Fibroblast of the aortic adventitia (primary cell): ENCODE measurements around the gene ANKRD11. TPM values are rescaled to one million over a fixed set of nuclear protein-coding genes. Genes with fewer than 3 reads are reported as not detected.

Experiments
- DNase-seq: peaks from one replicate; pipeline ENCODE4 v3.0.0-alpha.2; 2010; ENCODE audit warnings: low read depth
- H3K4me3 ChIP-seq: 2 replicates; pipeline ENCODE4 v1.5.1; 2011; ENCODE audit warnings: low read depth, mild to moderate bottlenecking, control low read depth, low read length, moderate library complexity
- total RNA-seq: library from RNA; depleted of rRNA; stranded (reverse); fragments of >200 nt; gene quantifications from 2 replicates; pipeline ENCODE4 v1.2.3, GENCODE V29; 2012; ENCODE audit warnings: low replicate concordance
- TF ChIP-seq, protein P1 (sequence below): IDR thresholded peaks from 2 replicates; pipeline ENCODE4 v1.5.1; 2011; ENCODE audit warnings: mild to moderate bottlenecking, low read length, control low read depth, inconsistent platforms; ENCODE audit not compliant: insufficient read depth

Gene ANKRD11
- total RNA-seq, 1 donor, result 78.9 TPM

- H3K4me3 ChIP-seq, result no peak overlapping the region
- DNase-seq, result no peak
- TF ChIP-seq, protein P1, sequence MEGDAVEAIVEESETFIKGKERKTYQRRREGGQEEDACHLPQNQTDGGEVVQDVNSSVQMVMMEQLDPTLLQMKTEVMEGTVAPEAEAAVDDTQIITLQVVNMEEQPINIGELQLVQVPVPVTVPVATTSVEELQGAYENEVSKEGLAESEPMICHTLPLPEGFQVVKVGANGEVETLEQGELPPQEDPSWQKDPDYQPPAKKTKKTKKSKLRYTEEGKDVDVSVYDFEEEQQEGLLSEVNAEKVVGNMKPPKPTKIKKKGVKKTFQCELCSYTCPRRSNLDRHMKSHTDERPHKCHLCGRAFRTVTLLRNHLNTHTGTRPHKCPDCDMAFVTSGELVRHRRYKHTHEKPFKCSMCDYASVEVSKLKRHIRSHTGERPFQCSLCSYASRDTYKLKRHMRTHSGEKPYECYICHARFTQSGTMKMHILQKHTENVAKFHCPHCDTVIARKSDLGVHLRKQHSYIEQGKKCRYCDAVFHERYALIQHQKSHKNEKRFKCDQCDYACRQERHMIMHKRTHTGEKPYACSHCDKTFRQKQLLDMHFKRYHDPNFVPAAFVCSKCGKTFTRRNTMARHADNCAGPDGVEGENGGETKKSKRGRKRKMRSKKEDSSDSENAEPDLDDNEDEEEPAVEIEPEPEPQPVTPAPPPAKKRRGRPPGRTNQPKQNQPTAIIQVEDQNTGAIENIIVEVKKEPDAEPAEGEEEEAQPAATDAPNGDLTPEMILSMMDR, result peak; percentile 11
Observed at GRCh38 chr16:89293276-89294143, 196.9 kb downstream of the ANKRD11 start.

DNA sequence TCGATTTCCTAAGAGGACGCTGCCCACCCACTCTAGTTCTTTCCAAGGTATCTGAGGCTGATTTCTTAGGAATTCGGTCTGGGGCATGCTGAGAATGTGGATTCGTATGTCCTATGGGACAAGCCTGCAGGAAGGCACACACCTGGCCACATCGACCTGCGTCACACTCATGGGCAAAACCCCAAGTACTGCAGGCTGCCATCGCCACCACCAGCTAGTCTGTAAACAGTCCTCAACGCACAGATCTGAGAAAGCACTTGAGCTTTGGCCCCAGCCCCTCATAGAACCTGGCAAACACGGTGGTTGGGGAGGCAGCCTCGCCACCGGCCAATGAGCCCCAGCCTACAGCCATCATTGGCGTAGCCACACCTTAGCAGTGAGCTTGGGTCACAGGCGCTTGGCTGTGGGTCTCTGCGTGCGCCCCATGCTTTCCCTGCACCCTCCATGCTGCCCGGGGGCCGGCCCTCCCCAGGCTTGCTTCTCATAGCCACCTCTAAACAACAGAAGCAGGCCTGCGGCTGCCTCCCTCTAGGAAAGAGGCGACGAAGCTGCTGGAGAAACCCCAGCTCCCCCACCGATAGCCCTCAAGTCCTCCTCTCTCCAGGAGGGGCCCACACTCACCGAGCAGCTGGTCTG is 197.8 kb downstream of the ANKRD11 start:
- DNase-seq, result no peak
- TF ChIP-seq, protein P1, result no peak
- no peak overlapping the region for H3K4me3 ChIP-seq

DNA sequence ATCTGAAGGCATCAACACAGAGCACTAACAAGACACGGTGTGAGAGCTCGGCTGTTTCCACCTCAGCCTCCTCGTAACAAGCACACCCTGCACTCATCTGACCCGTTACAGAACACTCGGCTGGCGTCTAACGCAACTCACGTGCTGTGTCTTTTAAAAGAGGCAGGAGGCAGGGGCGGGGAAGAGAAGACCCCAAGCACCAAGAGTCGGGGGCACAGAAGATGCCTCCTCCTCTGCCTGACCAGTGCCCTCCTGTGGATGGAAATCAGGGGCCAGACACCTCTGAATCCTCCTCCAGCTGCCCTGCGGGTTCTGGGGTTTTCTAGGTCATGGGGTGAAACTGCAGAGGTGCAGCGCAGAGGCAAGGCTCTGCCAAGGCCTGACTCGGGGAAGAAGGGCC is 198.6 kb downstream of the ANKRD11 start:
- TF ChIP-seq, protein P1, result no peak
- H3K4me3 ChIP-seq, result no peak overlapping the region
- no peak for DNase-seq

GRCh38 chr16:89291363-89291762 is 199.0 kb downstream of the ANKRD11 start:
- TF ChIP-seq, protein P1, result no peak
- DNase-seq, result no peak
- H3K4me3 ChIP-seq, result no peak overlapping the region

GRCh38 chr16:89290887-89291286 is 199.5 kb downstream of the ANKRD11 start:
- TF ChIP-seq, protein P1, result no peak
- no peak overlapping the region for H3K4me3 ChIP-seq
- no peak for DNase-seq

- no peak overlapping the region for H3K4me3 ChIP-seq
- TF ChIP-seq, protein P1, result no peak
- no peak for DNase-seq
Observed at GRCh38 chr16:89290472-89290871, 199.9 kb downstream of the ANKRD11 start.
